Activated naive CD4-positive, alpha-beta T cell treated with anti-CD3 and anti-CD28 coated beads, Interleukin-2, amount 50 U/mL, for 16 hours (primary cell): ENCODE results near the gene RPS6KL1.

Source experiments
- DNase-seq: peaks from one replicate; pipeline ENCODE4 v3.0.0-alpha.2; 2020

The RPS6KL1 gene

DNA sequence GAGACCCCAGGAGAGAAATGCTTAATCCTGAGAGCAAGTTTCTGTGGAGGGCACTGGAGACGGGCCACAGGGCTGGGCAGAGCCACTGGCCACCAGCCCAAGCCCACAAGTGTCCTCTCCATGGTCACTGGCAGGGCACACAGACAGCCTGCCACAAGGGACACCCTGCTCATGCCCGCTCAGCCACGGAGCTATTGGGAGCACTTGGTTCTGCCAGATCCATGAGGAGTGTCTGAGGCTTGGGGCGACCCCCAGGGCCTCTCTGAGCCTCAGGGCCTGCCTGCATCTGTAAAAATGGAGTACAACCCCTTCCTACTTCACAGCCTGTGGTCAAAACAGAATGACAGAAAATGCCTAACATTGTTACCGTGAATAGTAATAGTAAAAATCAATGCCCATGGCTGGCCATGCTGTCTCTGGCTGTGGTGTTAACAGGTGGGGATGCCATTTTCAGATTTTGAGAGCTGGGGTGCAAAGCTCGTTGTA, 29.2 kb upstream of the RPS6KL1 start:
- DNase-seq: no peak

DNA sequence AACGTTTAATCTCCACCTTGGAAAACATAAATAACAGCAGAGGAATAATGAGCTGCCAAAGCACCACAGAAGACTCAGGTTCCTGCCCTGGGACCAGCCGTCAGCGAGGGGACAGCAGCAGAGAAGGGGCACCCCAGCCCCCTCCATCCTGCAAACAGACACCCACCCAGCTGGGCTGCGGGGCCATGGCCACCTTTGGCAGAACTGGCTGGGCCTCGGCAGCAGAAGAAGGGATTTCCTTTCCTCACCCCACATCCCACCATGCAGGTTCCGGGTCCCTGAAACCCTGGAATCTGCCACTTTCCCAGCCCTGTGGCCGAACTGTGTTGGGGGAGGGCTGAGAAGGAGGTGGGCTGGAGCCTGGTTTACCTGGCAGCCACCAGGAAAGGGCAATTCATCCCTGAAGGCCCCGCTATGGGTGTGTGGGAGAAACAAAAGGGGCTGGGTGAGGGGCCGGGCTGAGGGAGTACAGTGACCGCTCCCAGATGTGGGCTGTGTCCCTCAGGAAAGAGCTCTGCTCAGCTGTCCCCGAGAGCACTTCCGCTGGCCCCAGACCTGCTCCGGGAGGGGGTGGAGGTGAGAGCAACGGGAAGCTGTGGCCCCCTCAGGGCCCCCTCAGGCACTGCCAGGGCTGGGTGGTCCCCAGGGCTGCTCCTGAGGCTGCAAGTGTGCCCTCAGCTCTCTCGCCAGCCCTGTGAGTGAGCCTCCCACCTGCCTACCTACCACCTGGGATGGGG, 28.6 kb upstream of the RPS6KL1 start:
- no peak for DNase-seq

GRCh38 chr14:74950795-74951442, 27.9 kb upstream of the RPS6KL1 start:
- no peak for DNase-seq

DNA sequence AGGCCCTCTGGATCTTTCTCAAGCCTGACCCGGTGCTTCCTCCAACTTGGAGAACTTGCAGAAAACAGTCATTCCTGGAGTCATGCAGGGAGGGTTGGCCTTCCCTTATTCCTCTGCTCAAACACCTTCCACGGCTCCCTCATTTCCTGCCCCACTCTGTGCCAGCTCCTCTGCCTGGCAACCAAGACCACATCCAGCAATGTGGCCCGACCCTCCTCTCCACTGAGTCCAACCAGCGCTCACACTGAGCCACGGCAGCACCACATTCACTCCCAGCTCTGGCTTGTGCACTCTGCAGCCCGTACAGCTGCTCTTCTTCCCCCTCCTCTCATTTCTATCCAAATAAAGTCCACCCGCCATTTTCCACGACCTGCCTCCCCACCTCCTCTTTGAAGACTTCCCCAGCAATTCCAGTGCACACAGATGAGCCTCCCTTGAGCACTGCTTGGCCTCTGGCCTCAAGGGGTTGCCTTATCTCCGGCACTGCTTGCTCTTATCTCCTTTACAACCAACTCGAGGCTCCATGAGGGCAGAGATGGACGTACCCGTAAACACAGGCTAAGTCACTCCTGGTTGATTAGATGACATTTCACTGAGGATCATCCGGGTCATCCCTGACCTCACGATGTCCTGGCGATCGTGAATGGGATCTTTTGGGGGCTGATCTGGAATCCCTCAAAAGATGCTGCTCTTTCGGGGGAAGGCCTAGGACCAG, 27.0 kb upstream of the RPS6KL1 start:
- no peak for DNase-seq

GRCh38 chr14:74949191-74949601, 26.1 kb upstream of the RPS6KL1 start:
- DNase-seq: no peak

- DNase-seq: no peak
Measured at GRCh38 chr14:74948228-74949175, 25.4 kb upstream of the RPS6KL1 start.

DNA sequence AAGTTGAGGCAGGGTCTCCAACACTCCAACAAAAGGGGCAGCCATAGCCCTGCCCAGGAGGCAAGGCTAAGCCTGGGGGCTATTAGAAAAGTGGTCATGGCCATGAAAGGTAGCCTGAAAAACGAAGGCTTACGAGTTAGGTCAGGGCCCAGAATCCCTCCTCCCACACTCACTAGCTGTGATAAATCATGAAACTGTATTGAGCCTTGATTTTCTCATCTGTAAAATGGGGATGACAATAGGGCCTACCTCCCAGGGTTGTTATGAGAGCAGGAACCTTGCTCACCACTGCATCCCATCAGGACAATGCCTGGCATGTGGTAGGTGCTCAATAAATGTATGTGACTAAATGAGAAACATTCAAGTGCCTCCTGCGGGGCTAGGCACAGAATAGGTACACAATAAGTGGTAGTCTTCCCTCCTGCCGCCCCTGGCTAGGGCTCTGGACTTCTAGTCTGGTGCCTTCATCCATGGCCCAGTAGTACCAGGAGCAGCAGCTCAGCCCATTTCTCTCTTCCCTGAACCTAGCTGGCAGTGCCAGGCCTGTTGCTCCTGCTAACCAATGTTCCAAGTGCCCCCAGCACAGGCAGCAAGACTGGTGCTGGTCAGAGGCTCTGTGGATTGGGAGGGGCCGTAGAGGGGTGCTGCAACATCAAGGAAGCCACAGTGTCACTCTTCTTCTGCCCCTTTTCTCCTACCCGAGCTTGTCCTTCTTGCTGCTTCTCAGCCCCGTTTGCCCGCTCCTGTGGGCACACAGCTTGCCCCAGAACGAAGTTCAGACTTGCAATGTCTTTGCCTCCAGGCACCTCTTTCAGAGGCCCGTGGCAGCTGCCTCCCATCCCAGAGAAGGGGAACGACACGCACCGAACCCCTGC, 24.5 kb upstream of the RPS6KL1 start:
- DNase-seq: no peak

DNA sequence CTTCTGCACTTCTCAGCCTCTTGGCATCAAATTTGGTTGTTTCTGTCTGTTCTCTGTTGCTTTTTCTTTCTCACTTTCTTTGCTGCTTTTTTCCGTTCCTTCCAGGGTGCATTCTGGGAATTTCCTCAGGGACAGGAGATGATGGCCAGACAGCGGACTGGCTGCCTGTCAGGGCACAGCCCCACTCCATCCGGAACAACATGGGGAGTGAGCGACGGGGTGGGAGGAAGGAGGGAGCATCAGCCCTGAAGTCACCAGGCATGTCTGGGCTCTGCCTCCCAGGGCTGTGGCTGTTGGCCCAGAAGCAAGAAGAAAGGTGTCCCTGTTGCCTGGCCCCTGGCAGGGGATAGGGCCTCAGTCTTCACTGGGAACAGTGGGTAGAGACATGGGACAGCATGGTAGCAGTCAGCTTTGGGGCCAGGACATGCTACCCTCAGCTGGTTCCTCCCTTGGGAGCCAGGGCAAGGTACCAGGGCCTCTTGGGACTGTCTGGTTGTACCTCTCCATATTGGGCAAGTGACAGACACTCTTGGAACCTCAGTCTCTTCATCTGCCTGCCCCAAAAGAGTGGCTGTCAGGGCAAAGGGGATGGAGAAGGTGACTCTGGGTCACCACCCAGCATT, 23.7 kb upstream of the RPS6KL1 start:
- DNase-seq: no peak

DNA sequence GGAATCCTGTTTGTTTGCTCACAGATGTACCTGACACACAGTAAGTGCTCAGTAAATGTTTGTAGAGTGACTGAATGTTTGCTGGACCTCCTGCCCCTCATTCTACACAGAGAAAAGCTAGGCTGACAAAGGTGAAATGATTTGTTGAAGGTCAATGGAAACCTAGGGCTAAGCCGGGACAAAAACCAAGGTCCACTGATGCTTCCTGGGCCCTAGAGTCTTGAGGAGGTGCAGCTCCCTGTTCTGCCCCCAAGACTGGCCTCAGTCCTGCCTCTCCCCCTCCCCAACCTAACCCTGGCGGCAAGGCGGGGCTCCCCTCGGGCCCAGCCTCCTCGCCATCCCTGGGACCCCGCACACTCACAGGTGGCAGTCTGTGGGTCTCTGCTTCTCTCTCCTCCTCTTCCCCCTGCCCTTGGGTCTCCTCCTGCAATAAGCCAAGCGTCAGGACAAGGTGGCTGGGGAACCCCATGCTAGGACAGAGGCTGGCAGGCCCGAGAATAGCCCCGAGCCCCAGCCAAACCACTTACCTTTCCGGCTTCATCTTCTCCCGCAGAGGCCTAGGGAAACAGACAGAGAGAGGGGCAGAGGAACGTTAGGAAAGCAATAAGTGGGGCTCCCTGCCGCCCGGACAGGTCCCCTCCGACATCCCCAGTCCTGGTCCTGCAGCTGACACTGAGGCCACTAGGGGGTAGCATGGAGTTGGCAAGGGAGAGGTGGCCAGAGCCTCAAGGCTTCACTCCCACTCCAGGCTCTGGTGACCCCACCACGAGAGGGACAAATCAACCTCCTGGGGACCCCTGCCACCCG, 23.0 kb upstream of the RPS6KL1 start:
- peak; percentile 76 for DNase-seq

DNA sequence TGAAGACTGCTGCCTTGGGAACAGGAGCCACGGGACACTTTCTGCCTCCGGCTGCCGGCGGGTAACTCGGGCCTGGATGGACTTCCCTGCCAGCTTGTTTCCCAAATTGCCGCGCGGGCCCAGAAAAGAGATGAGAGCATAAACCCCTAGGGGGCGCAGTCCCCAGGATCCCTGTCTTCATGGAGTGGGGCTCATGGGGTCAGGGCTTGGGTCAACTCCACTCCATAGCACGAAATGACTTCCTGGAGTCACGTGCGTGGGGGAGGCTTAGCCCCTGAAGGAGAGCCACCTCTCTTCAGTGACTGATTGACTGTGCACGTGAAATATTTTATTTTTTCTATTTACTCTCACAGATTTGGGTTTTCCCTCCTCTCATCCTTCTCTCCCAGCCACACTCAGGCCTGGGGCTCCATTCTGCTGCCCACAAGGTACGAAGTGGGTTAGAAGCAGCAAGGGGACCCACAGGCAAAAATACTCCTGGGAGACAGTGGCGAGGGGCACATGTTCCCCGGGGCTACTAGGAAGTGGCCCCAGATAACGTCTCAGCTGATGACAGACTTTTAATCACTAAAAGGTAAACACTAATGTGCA, 22.3 kb upstream of the RPS6KL1 start:
- no peak for DNase-seq

DNA sequence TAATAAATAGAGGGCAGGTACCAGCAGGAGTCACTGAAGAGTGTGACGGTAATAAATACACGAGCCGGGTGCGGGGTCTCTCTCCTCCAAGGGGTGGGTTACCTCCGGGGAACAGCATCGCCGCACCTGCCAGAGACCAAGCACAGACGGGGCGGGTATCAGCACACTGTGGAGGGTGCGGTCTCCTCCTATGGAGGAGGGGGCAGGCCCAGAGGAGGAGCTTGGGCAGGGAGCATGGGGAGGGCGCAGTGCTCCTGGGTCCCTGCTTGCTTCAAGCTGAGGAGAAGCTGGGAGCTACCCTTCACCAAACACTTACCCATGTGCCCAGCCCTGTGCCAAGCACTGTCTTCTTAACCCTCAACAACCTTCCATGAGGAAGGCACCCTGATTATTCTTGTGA, 19.5 kb upstream of the RPS6KL1 start:
- DNase-seq: no peak

DNA sequence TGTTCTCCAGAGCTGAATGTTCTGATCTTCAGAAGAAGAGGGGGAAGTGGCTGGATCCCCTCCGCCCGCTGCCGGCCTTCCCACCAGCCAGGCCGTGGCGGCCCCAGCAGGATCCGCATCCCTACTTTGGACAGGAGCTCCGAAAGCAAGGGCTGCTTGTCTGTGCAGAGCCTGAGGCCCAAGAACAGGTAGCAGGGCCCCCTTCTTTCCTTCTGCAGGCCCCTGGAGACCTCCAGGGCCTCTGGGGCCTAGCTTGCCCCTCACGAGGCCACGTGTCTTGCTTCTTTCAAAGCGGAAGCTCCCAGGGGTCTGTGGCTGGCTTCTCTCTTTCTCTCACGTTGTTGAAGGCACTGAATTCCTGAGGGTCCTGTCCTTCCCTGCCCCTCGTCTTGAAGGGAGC, 19.1 kb upstream of the RPS6KL1 start:
- no peak for DNase-seq

GRCh38 chr14:74941676-74942097, 18.6 kb upstream of the RPS6KL1 start:
- DNase-seq: peak; percentile 64

- no peak for DNase-seq
Measured at GRCh38 chr14:74940956-74941565, 18.0 kb upstream of the RPS6KL1 start.

- DNase-seq: no peak
Measured at GRCh38 chr14:74938531-74939495, 15.8 kb upstream of the RPS6KL1 start.

GRCh38 chr14:74937171-74937570, 14.1 kb upstream of the RPS6KL1 start:
- DNase-seq: no peak

DNA sequence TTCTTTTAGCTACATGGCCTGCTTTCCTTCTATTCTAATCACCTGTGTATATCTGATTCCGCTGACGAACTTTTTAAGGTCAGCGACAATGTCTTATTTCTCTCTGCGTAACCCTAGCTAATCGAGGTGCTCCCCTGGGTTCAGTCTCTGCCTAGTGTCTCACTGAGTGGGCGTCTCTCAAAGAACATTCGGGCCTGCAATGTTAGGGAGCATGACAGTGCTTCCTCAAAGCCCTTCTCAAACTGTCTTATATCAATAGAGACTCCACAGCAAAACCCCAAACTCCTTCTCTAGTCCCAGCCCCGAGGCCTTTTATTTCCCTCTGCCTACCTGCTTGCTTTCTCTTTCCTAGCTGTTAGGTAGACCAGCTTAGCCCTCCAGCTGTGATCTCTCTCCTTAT, 13.7 kb upstream of the RPS6KL1 start:
- no peak for DNase-seq

- no peak for DNase-seq
Measured at GRCh38 chr14:74936151-74936550, 13.1 kb upstream of the RPS6KL1 start.
